NB4 (cell line): ENCODE measurements around the gene LDLRAD4.

ENCODE experiments used
- POLR2A ChIP-seq: IDR thresholded peaks from 2 replicates; pipeline ENCODE4 v1.6.1; 2011; ENCODE audit warnings: mild to moderate bottlenecking; ENCODE audit not compliant: insufficient read length; ENCODE audit errors: extremely low read depth
- TF ChIP-seq, protein P1 (sequence below): IDR thresholded peaks from one replicate; pipeline ENCODE4 v1.5.1; 2012; ENCODE audit warnings: low read depth, low read length

GRCh38 chr18:13311193-13311592, 92.6 kb downstream of the LDLRAD4 start:
- TF ChIP-seq, protein P1, sequence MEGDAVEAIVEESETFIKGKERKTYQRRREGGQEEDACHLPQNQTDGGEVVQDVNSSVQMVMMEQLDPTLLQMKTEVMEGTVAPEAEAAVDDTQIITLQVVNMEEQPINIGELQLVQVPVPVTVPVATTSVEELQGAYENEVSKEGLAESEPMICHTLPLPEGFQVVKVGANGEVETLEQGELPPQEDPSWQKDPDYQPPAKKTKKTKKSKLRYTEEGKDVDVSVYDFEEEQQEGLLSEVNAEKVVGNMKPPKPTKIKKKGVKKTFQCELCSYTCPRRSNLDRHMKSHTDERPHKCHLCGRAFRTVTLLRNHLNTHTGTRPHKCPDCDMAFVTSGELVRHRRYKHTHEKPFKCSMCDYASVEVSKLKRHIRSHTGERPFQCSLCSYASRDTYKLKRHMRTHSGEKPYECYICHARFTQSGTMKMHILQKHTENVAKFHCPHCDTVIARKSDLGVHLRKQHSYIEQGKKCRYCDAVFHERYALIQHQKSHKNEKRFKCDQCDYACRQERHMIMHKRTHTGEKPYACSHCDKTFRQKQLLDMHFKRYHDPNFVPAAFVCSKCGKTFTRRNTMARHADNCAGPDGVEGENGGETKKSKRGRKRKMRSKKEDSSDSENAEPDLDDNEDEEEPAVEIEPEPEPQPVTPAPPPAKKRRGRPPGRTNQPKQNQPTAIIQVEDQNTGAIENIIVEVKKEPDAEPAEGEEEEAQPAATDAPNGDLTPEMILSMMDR: no peak
- no peak for TF ChIP-seq POLR2A
